ENCODE results near the gene CGREF1. TPM values are rescaled to one million over a fixed set of nuclear protein-coding genes. Genes with fewer than 3 reads are reported as not detected.

The CGREF1 gene
- total RNA-seq, 4 donors from 2014 or later = 1.1 to 4.2 (median 2.6) TPM

DNA sequence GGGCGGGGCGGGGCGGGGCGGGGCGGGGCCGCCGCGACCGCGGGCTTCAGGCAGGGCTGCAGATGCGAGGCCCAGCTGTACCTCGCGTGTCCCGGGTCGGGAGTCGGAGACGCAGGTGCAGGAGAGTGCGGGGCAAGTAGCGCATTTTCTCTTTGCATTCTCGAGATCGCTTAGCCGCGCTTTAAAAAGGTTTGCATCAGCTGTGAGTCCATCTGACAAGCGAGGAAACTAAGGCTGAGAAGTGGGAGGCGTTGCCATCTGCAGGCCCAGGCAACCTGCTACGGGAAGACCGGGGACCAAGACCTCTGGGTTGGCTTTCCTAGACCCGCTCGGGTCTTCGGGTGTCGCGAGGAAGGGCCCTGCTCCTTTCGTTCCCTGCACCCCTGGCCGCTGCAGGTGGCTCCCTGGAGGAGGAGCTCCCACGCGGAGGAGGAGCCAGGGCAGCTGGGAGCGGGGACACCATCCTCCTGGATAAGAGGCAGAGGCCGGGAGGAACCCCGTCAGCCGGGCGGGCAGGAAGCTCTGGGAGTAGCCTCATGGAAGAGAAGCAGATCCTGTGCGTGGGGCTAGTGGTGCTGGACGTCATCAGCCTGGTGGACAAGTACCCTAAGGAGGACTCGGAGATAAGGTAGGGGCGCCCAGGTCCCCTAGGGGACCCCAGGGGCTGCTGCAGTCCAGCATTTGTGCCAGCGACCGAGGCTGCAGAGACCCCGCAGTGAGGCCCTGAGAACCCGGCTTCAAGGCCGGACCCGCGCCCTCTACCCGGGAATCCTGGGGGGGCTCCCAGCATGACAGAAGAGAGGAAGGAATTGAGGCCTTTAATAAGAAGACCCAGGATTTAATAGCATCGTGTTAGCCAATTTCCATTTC, 32.0 kb downstream of the CGREF1 start, which contains the start of gene KHK:
TSS of gene KHK (plus strand) at position 49 of the 870 bp plus-strand sequence. CDS start at position 537, 488 bp downstream.
- Histone ChIP-seq H3K4me1 (peaks cover 38% of the 10 kb centered on the region), H3K27ac (peak within 1 kb of the TSS; percentile 79), H3K27me3 (no peaks in the 10 kb centered on the region), H3K4me3 (peak within 1 kb of the TSS; percentile 73), H3K9me3 (no peaks in the 10 kb centered on the region), H3K36me3 (no peaks in the 10 kb centered on the region)
- no peak for DNase-seq (ENCODE audit: low spot score in 2 of 2)
- TF ChIP-seq POLR2AphosphoS5 (IDR thresholded peaks at IDR 0.05) (no peak), EP300 (IDR thresholded peaks at IDR 0.05) (no peak), POLR2A (IDR thresholded peaks at IDR 0.05) (no peak)
- TF ChIP-seq, protein P1, sequence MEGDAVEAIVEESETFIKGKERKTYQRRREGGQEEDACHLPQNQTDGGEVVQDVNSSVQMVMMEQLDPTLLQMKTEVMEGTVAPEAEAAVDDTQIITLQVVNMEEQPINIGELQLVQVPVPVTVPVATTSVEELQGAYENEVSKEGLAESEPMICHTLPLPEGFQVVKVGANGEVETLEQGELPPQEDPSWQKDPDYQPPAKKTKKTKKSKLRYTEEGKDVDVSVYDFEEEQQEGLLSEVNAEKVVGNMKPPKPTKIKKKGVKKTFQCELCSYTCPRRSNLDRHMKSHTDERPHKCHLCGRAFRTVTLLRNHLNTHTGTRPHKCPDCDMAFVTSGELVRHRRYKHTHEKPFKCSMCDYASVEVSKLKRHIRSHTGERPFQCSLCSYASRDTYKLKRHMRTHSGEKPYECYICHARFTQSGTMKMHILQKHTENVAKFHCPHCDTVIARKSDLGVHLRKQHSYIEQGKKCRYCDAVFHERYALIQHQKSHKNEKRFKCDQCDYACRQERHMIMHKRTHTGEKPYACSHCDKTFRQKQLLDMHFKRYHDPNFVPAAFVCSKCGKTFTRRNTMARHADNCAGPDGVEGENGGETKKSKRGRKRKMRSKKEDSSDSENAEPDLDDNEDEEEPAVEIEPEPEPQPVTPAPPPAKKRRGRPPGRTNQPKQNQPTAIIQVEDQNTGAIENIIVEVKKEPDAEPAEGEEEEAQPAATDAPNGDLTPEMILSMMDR (IDR thresholded peaks at IDR 0.05) = no peak
- 25% methylated on average over 16 of the region's 54 CpGs for WGBS

DNA sequence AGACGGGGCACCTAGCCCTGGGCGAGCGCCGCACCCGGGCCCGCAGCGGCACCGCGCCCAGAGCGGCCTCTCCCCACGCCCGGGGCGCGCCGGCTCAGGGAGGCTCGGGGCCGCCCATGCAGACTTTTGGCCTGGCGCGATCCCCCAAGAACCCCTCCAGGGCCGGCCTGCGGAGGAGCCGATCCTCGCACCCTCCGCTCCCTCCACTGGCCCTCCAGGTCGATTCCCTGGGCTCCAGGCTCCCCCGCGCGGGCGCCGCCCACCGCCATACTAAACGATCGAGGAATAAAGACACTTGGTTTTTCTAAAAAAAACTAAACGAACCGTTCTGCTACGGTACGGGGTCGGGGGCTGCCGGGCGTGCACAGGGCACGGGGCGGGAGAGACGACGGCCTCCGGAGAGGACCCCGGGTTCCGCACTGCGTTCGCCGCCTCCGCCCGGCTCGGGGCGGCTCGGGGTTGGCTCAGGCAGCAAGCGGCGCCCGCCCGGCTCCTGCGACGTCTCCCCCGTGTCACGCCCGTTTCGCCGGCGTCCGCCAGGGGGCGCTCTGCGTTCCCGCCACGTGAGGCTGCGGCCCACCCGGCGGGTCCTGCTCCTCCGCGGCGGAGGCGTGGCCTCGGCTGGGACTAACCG, 32.7 kb downstream of the CGREF1 start:
- TF ChIP-seq EP300 (IDR thresholded peaks at IDR 0.05) = no peak
- peak in 1 of 3 donors; percentile 47 for TF ChIP-seq POLR2AphosphoS5 (IDR thresholded peaks at IDR 0.05)
- TF ChIP-seq, protein P1 (IDR thresholded peaks at IDR 0.05) = peak; percentile 80 to 98
- Histone ChIP-seq H3K9me3 (no peaks in the 10 kb centered on the region), H3K27me3 (no peaks in the 10 kb centered on the region), H3K27ac (peak overlapping the region; percentile 79), H3K4me3 (peak overlapping the region; percentile 73), H3K4me1 (peaks cover 46% of the 10 kb centered on the region), H3K36me3 (no peaks in the 10 kb centered on the region)
- 0% methylated on average over 11 of the region's 81 CpGs for WGBS
- peak; percentile 94 to 95 for DNase-seq (ENCODE audit: low spot score in 2 of 2)

- WGBS = 0% methylated on average over 4 of the region's 38 CpGs
Measured at GRCh38 chr2:27085673-27086089, 33.2 kb downstream of the CGREF1 start.

DNA sequence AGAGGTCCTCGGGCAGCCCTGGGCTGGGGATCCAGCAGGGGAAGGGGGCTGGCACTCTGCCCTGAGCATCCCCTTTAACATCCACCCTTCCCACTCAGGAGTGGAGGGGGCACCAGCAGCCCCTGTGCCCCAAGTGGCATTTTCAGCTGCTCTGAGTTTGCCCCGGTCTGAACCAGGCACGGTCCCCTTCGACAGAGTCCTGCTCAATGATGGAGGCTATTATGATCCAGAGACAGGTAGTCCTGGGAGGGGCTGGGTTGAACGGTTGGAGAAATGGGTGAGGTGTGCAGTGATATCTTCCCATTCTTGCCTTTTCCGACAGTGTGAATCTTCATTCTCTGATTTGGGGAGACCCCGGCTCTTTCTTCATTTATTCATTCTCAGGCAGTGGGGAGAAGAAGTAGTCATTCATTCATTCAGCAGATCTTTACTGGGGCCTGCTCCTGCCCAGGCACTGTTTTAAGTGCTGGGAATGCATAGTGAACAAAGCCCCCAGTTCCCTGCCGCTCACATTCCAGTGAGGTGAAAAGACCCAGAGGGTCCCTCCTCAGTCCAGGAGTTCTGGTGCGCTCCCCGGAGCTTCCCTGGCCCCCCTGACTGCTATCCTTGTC, 33.8 kb downstream of the CGREF1 start:
- peak overlapping the region; percentile 79 for H3K27ac ChIP-seq
- DNase-seq (ENCODE audit: low spot score in 2 of 2) = no peak
- 79% methylated on average over 7 of the region's 10 CpGs for WGBS
- no peak for TF ChIP-seq EP300 (IDR thresholded peaks at IDR 0.05)
- TF ChIP-seq POLR2AphosphoS5 (IDR thresholded peaks at IDR 0.05) = no peak
- TF ChIP-seq, protein P1 (IDR thresholded peaks at IDR 0.05) = no peak
- no peak for TF ChIP-seq POLR2A (IDR thresholded peaks at IDR 0.05)
- no peaks in the 10 kb centered on the region for H3K27me3 ChIP-seq
- no peaks in the 10 kb centered on the region for H3K36me3 ChIP-seq
- H3K4me1 ChIP-seq = peaks cover 56% of the 10 kb centered on the region
- peak overlapping the region; percentile 73 for H3K4me3 ChIP-seq
- H3K9me3 ChIP-seq = no peaks in the 10 kb centered on the region

More at GRCh38 chr2:27085673-27086089, 33.2 kb downstream of the CGREF1 start:
- peak in 1 of 2 donors; percentile 89 for DNase-seq (ENCODE audit: low spot score in 2 of 2)
- peak overlapping the region; percentile 79 for H3K27ac ChIP-seq
- H3K9me3 ChIP-seq = no peaks in the 10 kb centered on the region
- H3K4me3 ChIP-seq = peak overlapping the region; percentile 73
- no peak for TF ChIP-seq POLR2A (IDR thresholded peaks at IDR 0.05)
- TF ChIP-seq, protein P1 (IDR thresholded peaks at IDR 0.05) = peak in 1 of 2 donors; percentile 10
- no peaks in the 10 kb centered on the region for H3K36me3 ChIP-seq
- H3K27me3 ChIP-seq = no peaks in the 10 kb centered on the region
- peaks cover 51% of the 10 kb centered on the region for H3K4me1 ChIP-seq
